ENCODE measurements around the gene PON1. TPM values are rescaled to one million over a fixed set of nuclear protein-coding genes. Genes with fewer than 3 reads are reported as not detected.

PON1 gene
- total and polyA plus RNA-seq, 2 of the 8 experiments (the other 6 are each of a cell fraction or from before 2014, with no cell fraction given): not detected

GRCh38 chr7:95286096-95286495 is 38.2 kb downstream of the PON1 start (continued):
- no peak for TF ChIP-seq RAD21 (IDR thresholded peaks at IDR 0.05 in 1 of 2, conservative IDR thresholded peaks at IDR 0.05 in 1 of 2; ENCODE audit: low read depth in 2 of 2, low read length in 2 of 2)
- TF ChIP-seq ATF2 (IDR thresholded peaks at IDR 0.05; ENCODE audit: low read length): no peak
- no peak for TF ChIP-seq CHD7 (IDR thresholded peaks at IDR 0.05; ENCODE audit: insufficient replicate concordance, low read length)
- no peak for TF ChIP-seq E2F6 (IDR thresholded peaks at IDR 0.05)

Measured in H1 (cell line).